WERI-Rb-1 (cell line): ENCODE data around the gene SOWAHD.

Experiments
- DNase-seq: peaks from one replicate; pipeline ENCODE4 v3.0.0-alpha.2; 2020
- H3K27ac ChIP-seq: fragments of 250-450 bp; sonication (Bioruptor Pico); 2 replicates; pipeline ENCODE4 v1.5.1; 2020; ENCODE audit warnings: mild to moderate bottlenecking, moderate library complexity
- H3K27me3 ChIP-seq: fragments of 250-450 bp; sonication (Bioruptor Pico); 2 replicates; pipeline ENCODE4 v1.5.1; 2021; ENCODE audit warnings: mild to moderate bottlenecking, low read depth, moderate library complexity; ENCODE audit not compliant: insufficient read depth, severe bottlenecking
- H3K36me3 ChIP-seq: fragments of 250-450 bp; sonication (Bioruptor Pico); 2 replicates; pipeline ENCODE4 v1.5.1; 2020; ENCODE audit warnings: mild to moderate bottlenecking, moderate library complexity
- H3K4me3 ChIP-seq: 2 replicates; pipeline ENCODE4 v1.5.1; 2011; ENCODE audit warnings: low read depth, mild to moderate bottlenecking, control low read depth, low read length
- H3K9me3 ChIP-seq: fragments of 250-450 bp; sonication (Bioruptor Pico); 2 replicates; pipeline ENCODE4 v1.5.1; 2021; ENCODE audit warnings: mild to moderate bottlenecking, moderate library complexity; ENCODE audit not compliant: severe bottlenecking
- TF ChIP-seq, protein P1 (sequence below): IDR thresholded peaks from 2 replicates; pipeline ENCODE4 v1.5.1; 2011; ENCODE audit warnings: low read depth, mild to moderate bottlenecking, control low read depth, inconsistent platforms, low read length

SOWAHD gene

DNA sequence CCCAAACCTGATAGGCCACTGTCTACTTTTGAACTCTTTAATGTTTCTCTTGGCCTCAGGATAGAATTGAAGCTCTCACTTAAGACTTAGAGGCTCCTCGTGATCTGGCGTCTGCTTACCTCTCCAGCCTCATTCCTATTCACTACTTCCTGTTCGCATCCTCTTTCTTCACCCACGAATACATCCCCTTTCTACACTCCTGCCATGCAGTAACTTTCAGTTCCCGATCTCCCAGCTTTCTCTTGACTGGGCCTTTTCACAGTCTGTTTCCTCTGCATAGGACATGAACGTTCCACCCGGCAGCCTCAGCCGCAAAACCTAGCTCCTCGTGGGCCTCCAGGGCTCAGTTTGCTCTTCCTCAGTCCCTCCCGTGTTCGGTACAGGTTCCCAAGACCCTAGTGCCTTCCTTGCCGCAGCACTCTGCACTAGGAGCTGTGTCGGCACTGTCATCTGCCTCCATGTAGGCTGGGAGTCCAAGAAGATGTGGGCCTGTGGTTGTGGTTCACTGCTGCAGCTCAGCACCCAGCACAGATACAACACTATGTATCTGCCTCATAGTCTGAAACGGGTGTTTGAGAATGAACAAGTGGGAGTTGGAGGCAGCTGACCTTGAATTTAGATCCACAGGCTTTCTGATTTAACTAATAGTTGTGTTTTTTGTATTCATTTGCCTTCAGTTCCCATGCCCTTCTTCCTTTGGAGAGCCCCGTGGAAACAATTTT lies 17.3 kb downstream of the SOWAHD start:
- TF ChIP-seq, protein P1, sequence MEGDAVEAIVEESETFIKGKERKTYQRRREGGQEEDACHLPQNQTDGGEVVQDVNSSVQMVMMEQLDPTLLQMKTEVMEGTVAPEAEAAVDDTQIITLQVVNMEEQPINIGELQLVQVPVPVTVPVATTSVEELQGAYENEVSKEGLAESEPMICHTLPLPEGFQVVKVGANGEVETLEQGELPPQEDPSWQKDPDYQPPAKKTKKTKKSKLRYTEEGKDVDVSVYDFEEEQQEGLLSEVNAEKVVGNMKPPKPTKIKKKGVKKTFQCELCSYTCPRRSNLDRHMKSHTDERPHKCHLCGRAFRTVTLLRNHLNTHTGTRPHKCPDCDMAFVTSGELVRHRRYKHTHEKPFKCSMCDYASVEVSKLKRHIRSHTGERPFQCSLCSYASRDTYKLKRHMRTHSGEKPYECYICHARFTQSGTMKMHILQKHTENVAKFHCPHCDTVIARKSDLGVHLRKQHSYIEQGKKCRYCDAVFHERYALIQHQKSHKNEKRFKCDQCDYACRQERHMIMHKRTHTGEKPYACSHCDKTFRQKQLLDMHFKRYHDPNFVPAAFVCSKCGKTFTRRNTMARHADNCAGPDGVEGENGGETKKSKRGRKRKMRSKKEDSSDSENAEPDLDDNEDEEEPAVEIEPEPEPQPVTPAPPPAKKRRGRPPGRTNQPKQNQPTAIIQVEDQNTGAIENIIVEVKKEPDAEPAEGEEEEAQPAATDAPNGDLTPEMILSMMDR = no peak
- DNase-seq = no peak
- Histone ChIP-seq H3K27me3 (peaks cover 4% of the 10 kb centered on the region), H3K36me3 (no peaks in the 10 kb centered on the region; the same call in 1 of the 2 replicates), H3K9me3 (no peaks in the 10 kb centered on the region), H3K27ac (no peak overlapping the region), H3K4me3 (no peak overlapping the region)

DNA sequence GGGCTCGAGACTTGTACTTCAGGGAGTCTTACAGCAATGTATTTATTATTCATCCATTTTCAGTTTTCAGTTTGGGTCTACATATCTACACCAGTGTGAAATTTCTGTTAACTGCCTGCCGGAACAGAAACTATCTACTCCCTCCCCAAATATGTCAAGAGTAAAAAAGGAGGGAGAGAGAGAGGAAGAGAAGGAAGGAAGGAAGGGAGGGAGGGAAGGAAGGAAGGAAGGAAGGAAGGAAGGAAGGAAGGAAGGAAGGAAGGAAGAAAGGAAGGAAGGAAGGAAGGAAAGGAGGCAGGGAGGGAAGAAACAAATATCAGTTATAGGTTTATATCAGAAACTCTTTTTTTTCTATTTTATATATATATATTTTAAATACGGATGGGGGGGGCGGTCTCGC lies 20.4 kb downstream of the SOWAHD start:
- peaks cover 14% of the 10 kb centered on the region for H3K36me3 ChIP-seq
- DNase-seq = no peak
- H3K4me3 ChIP-seq = no peak overlapping the region
- no peak overlapping the region for H3K27ac ChIP-seq
- H3K27me3 ChIP-seq = peaks cover 6% of the 10 kb centered on the region
- no peaks in the 10 kb centered on the region for H3K9me3 ChIP-seq
- TF ChIP-seq, protein P1 = no peak

DNA sequence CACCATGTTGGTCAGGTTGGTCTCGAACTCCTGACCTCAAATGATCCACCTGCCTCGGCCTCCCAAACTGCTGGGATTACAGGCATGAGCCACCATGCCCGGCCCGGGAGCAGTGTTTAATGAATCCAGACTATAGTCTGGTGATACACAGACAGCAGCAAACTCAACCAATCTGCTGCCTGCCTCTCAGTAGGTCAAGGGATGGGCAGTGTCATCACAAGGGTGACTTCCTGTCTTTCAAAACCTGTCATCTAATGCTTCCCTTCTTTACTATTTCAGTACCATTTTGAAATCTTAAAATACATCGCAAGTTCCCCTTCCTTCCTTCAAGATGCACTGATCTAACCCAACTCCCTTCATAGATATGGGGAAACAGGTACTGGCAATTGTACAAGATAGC lies 24.6 kb downstream of the SOWAHD start:
- no peak for DNase-seq
- Histone ChIP-seq H3K9me3 (no peaks in the 10 kb centered on the region), H3K36me3 (peaks cover 51% of the 10 kb centered on the region), H3K4me3 (no peak overlapping the region), H3K27me3 (peaks cover 6% of the 10 kb centered on the region), H3K27ac (no peak overlapping the region)
- TF ChIP-seq, protein P1 = no peak

DNA sequence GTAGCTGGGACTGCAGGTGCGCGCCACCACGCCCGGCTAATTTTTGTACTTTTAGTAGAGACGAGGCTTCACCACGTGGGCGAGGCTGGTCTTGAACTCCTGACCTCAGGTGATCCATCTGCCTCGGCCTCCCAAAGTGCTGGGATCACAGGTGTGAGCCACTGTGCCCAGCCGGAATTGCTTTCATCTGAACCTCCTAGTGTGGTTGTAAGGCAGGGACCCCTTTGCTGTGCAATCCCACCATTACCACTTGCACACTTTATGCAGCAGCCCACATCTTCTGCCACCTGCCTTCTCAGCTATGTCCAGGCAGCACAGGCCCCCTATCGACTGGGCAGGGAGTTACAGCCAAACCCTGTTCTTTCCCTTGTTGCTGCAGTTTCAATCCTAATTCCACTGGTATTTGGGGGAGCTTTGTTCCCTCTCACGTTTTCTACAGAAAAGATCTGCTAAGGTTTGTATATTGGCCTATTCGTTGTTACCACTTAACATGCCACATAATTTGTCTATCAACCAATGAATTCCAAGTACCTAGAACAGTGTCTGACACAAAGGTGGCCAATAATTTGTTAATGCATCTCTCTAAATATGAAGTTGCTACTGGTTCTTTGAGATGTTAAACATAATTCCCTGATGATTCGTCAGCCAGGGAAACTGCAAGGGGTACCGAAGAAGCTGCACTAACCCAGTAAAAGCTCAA lies 26.5 kb downstream of the SOWAHD start:
- H3K36me3 ChIP-seq = peaks cover 70% of the 10 kb centered on the region

DNA sequence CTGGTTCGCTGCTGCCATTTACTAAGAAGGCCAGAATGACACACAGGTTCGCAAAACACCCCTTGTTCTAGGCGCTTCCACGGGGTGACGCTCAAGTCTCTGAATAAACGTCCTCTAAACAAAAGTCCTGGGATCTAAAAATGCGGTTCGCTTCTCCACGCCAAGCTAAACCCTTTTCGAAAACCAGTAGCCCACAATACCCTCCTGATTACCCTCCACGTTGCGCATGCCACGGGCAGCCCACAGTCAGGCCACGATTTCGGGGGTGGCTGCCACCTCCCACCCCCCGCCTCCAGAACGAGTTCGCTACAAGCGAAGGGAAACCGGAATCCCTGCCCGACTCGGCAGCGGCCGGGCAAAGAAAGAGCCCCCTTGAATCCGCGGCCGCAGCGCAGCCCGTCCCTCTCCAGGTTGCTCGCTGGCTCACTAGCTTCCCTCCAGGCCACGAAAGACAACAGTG lies 32.6 kb downstream of the SOWAHD start:
- peak; percentile 14 for DNase-seq
- H3K27me3 ChIP-seq = peaks cover 11% of the 10 kb centered on the region
- H3K27ac ChIP-seq = peak overlapping the region; percentile 91
- H3K4me3 ChIP-seq = peak overlapping the region; percentile 89
- TF ChIP-seq, protein P1 = peak; percentile 16; the same call in 1 of the 2 replicates
- peaks cover 39% of the 10 kb centered on the region for H3K36me3 ChIP-seq
- H3K9me3 ChIP-seq = no peaks in the 10 kb centered on the region

More for the DNA sequence above, 26.5 kb downstream of the SOWAHD start:
- TF ChIP-seq, protein P1 = peak; percentile 82
- Histone ChIP-seq H3K9me3 (no peaks in the 10 kb centered on the region), H3K4me3 (no peak overlapping the region), H3K27ac (no peak overlapping the region), H3K27me3 (peaks cover 5% of the 10 kb centered on the region)
- peak; percentile 33 for DNase-seq
